ENCODE data around the gene TASP1. TPM values are rescaled to one million over a fixed set of nuclear protein-coding genes. Genes with fewer than 3 reads are reported as not detected.

The TASP1 gene
- total RNA-seq, 1 experiment from 2014 or later: 25.9 TPM

DNA sequence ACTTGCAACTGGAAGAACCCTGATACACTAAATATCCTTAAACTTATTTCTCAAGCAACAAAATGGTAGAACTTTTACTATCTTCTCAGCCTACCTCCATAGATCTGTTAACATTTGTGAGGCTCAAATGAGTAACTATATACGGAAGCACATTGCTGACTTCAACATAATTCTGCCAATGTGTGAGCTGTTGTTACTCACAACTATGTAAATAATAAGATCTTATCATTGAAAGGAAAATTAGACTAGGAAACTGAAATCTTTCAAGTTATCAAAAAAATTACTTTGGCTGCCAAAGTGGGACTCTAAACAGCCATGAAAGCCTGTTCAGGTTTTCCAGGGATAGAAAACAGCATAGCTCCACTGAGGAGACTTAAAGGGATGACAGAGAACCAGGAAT lies 40.2 kb upstream of the TASP1 start:
- no peaks in the 10 kb centered on the region for H3K79me2 ChIP-seq (ENCODE audit: low read depth)
- no peaks in the 10 kb centered on the region for H4K20me1 ChIP-seq (ENCODE audit: insufficient read depth)

DNA sequence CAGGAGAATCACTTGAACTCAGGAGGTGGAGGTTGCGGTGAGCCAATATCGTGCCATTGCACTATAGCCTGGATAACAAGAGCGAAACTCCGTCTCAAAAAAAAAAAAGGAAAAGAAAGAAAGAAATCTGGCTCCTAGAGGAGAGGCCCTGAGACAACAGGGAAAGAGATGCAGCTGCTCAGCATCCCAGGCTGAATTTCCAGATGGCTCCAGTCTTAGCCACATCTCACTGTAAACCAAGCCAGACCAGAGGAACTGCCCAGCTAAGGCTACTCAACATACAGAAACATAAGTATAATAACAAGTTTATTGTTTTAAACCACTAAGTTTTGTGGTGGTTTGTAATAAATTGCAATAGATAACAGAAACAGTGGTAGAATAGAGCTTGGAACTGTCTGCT lies 38.5 kb upstream of the TASP1 start:
- POLR2A ChIA-PET (ENCODE audit: unreplicated experiment): interaction anchor here (0.5 kb wide), 1 partner anchor 61 kb away, joined by 6 read pairs; no protein-coding TSS in a partner anchor
- CTCF ChIA-PET: no interaction called here
- no peaks in the 10 kb centered on the region for H3F3A ChIP-seq (ENCODE audit: insufficient read depth, low read depth)
- peaks cover under 1% of the 10 kb centered on the region; the same call in 1 of the 2 replicates for H3K27me3 ChIP-seq (ENCODE audit: insufficient read depth, low read depth)
- H3K9me2 ChIP-seq (ENCODE audit: insufficient read depth): no peaks in the 10 kb centered on the region
- H3K9me3 ChIP-seq (ENCODE audit: insufficient read depth, low read depth): no peaks in the 10 kb centered on the region
- no peak for DNase-seq
- TF ChIP-seq EZH2 (IDR thresholded peaks at IDR 0.05; ENCODE audit: low read depth): no peak
- TF ChIP-seq, protein P1, sequence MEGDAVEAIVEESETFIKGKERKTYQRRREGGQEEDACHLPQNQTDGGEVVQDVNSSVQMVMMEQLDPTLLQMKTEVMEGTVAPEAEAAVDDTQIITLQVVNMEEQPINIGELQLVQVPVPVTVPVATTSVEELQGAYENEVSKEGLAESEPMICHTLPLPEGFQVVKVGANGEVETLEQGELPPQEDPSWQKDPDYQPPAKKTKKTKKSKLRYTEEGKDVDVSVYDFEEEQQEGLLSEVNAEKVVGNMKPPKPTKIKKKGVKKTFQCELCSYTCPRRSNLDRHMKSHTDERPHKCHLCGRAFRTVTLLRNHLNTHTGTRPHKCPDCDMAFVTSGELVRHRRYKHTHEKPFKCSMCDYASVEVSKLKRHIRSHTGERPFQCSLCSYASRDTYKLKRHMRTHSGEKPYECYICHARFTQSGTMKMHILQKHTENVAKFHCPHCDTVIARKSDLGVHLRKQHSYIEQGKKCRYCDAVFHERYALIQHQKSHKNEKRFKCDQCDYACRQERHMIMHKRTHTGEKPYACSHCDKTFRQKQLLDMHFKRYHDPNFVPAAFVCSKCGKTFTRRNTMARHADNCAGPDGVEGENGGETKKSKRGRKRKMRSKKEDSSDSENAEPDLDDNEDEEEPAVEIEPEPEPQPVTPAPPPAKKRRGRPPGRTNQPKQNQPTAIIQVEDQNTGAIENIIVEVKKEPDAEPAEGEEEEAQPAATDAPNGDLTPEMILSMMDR (conservative IDR thresholded peaks at IDR 0.05): no peak
- H4K20me1 ChIP-seq (ENCODE audit: insufficient read depth): no peaks in the 10 kb centered on the region
- peaks cover 5% of the 10 kb centered on the region; the same call in 1 of the 2 replicates for H3K4me1 ChIP-seq (replicated peaks; ENCODE audit: insufficient read depth)
- no peaks in the 10 kb centered on the region for H3K36me3 ChIP-seq (ENCODE audit: low read depth)
- no peak overlapping the region for H3K4me2 ChIP-seq
- H3K79me2 ChIP-seq (ENCODE audit: low read depth): no peaks in the 10 kb centered on the region
- no peak overlapping the region for H3K4me3 ChIP-seq
- no TSS peak for BruUV-seq (replicated peaks)
- no peak overlapping the region for H3K27ac ChIP-seq
- no peak overlapping the region for H2AFZ ChIP-seq
- intact Hi-C loops (cut with micrococcal nuclease; ENCODE audit: unreplicated experiment): no loop called here

More for the DNA sequence above, 40.2 kb upstream of the TASP1 start:
- TF ChIP-seq, protein P1 (conservative IDR thresholded peaks at IDR 0.05): no peak
- TF ChIP-seq EZH2 (IDR thresholded peaks at IDR 0.05; ENCODE audit: low read depth): no peak
- DNase-seq: no peak
- no peaks in the 10 kb centered on the region for H3F3A ChIP-seq (ENCODE audit: insufficient read depth, low read depth)
- no TSS peak for BruUV-seq (replicated peaks)
- H3K4me2 ChIP-seq: no peak overlapping the region
- no peak overlapping the region for H3K27ac ChIP-seq
- H3K9me2 ChIP-seq (ENCODE audit: insufficient read depth): no peaks in the 10 kb centered on the region
- H3K36me3 ChIP-seq (ENCODE audit: low read depth): no peaks in the 10 kb centered on the region
- CTCF ChIA-PET: no interaction called here
- no peaks in the 10 kb centered on the region for H3K9me3 ChIP-seq (ENCODE audit: insufficient read depth, low read depth)
- H3K4me3 ChIP-seq: no peak overlapping the region
- no peak overlapping the region for H2AFZ ChIP-seq
- intact Hi-C loops (cut with micrococcal nuclease; ENCODE audit: unreplicated experiment): no loop called here
- no peaks in the 10 kb centered on the region for H3K27me3 ChIP-seq (ENCODE audit: insufficient read depth, low read depth)
- peaks cover 5% of the 10 kb centered on the region; the same call in 1 of the 2 replicates for H3K4me1 ChIP-seq (replicated peaks; ENCODE audit: insufficient read depth)
- POLR2A ChIA-PET (ENCODE audit: unreplicated experiment): no interaction called here

DNA sequence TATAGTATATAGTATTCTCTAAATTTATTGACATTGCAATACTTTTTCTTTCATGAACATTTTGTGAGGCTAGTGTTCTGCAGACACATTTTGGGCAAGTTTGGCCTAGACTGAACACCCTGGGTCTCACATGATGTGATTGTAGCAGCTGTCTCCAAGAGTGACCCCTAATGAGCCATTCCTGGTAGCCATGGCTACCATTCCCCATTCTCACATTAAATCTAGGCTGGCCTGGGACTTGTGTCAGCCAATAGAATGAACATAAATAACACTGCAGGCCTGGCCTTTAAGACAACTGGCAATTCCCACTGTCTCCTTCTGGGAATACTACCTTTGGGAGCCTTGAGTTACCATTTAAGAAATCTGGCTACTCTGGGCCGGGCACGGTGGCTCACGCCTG lies 38.0 kb upstream of the TASP1 start:
- no peak overlapping the region for H3K27ac ChIP-seq
- intact Hi-C loops (cut with micrococcal nuclease; ENCODE audit: unreplicated experiment): no loop called here
- H3K9me2 ChIP-seq (ENCODE audit: insufficient read depth): no peaks in the 10 kb centered on the region
- H3K9me3 ChIP-seq (ENCODE audit: insufficient read depth, low read depth): no peaks in the 10 kb centered on the region
- H4K20me1 ChIP-seq (ENCODE audit: insufficient read depth): no peaks in the 10 kb centered on the region
- H2AFZ ChIP-seq: no peak overlapping the region
- TF ChIP-seq EZH2 (IDR thresholded peaks at IDR 0.05; ENCODE audit: low read depth): no peak
- TF ChIP-seq, protein P1 (conservative IDR thresholded peaks at IDR 0.05): no peak
- no peaks in the 10 kb centered on the region for H3K36me3 ChIP-seq (ENCODE audit: low read depth)
- no peaks in the 10 kb centered on the region for H3F3A ChIP-seq (ENCODE audit: insufficient read depth, low read depth)
- H3K4me1 ChIP-seq (replicated peaks; ENCODE audit: insufficient read depth): peaks cover 5% of the 10 kb centered on the region; the same call in 1 of the 2 replicates
- POLR2A ChIA-PET (ENCODE audit: unreplicated experiment): interaction anchor here (0.6 kb wide), 1 partner anchor 1239 kb away, joined by 3 read pairs; no protein-coding TSS in a partner anchor
- CTCF ChIA-PET: no interaction called here
- H3K4me3 ChIP-seq: no peak overlapping the region
- BruUV-seq (replicated peaks): no TSS peak
- H3K27me3 ChIP-seq (ENCODE audit: insufficient read depth, low read depth): peaks cover 4% of the 10 kb centered on the region; the same call in 1 of the 2 replicates
- no peak for DNase-seq
- no peak overlapping the region for H3K4me2 ChIP-seq
- H3K79me2 ChIP-seq (ENCODE audit: low read depth): no peaks in the 10 kb centered on the region

All from PC-9 (cell line).